A549 (cell line): Measurements from ENCODE around the gene PCNT.

Experiments
- CHD2 ChIP-seq: fragments of 150-350 bp; IDR thresholded peaks from 2 replicates; pipeline ENCODE4 v1.6.1; 2014; ENCODE audit warnings: low read length; ENCODE audit not compliant: partially characterized antibody
- CTCF ChIP-seq: fragments of >200 bp; sonication (Bioruptor Twin); formaldehyde crosslinking; IDR thresholded peaks from 3 replicates; pipeline ENCODE4 v1.5.1; 2016
- JUNB ChIP-seq: fragments of >200 bp; sonication (Bioruptor Twin); formaldehyde crosslinking; IDR thresholded peaks from 2 replicates; pipeline ENCODE4 v1.6.1; 2016
- MAFK ChIP-seq: fragments of 450-650 bp; IDR thresholded peaks from 2 replicates; pipeline ENCODE4 v1.6.1; 2014; ENCODE audit not compliant: partially characterized antibody
- MYC ChIP-seq: IDR thresholded peaks from 2 replicates; pipeline ENCODE4 v1.6.1; 2012; ENCODE audit warnings: mild to moderate bottlenecking, inconsistent platforms, low read length, improper control_type of control experiment, borderline replicate concordance
- POLR2AphosphoS2 ChIP-seq: conservative IDR thresholded peaks from 2 replicates; pipeline ENCODE4 v1.6.1; 2012; ENCODE audit warnings: low read length, improper control_type of control experiment, inconsistent platforms
- SREBF2 ChIP-seq: fragments of 450-650 bp; IDR thresholded peaks from 2 replicates; pipeline ENCODE4 v1.6.1; 2014; ENCODE audit warnings: mild to moderate bottlenecking, moderate library complexity
- ZC3H11A ChIP-seq: fragments of 450-650 bp; IDR thresholded peaks from 2 replicates; pipeline ENCODE4 v1.6.1; 2014; ENCODE audit warnings: antibody characterized with exemption, mild to moderate bottlenecking
- TF ChIP-seq, protein P1 (sequence below): fragments of 450-650 bp; IDR thresholded peaks from 2 replicates; pipeline ENCODE4 v1.6.1; 2014; ENCODE audit warnings: antibody characterized with exemption
- TF ChIP-seq, protein P2 (sequence below): fragments of 200-600 bp; sonication (generic); IDR thresholded peaks from 2 replicates; pipeline ENCODE4 v1.6.1; 2016; ENCODE audit warnings: antibody characterized with exemption, mild to moderate bottlenecking, moderate library complexity

GRCh38 chr21:46371204-46372013 lies 47.5 kb downstream of the PCNT start:
- TF ChIP-seq CTCF: no peak
- TF ChIP-seq, protein P1, sequence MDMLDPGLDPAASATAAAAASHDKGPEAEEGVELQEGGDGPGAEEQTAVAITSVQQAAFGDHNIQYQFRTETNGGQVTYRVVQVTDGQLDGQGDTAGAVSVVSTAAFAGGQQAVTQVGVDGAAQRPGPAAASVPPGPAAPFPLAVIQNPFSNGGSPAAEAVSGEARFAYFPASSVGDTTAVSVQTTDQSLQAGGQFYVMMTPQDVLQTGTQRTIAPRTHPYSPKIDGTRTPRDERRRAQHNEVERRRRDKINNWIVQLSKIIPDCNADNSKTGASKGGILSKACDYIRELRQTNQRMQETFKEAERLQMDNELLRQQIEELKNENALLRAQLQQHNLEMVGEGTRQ: no peak
- TF ChIP-seq SREBF2: no peak
- no peak for TF ChIP-seq POLR2AphosphoS2
- no peak for TF ChIP-seq MAFK
- TF ChIP-seq, protein P2, sequence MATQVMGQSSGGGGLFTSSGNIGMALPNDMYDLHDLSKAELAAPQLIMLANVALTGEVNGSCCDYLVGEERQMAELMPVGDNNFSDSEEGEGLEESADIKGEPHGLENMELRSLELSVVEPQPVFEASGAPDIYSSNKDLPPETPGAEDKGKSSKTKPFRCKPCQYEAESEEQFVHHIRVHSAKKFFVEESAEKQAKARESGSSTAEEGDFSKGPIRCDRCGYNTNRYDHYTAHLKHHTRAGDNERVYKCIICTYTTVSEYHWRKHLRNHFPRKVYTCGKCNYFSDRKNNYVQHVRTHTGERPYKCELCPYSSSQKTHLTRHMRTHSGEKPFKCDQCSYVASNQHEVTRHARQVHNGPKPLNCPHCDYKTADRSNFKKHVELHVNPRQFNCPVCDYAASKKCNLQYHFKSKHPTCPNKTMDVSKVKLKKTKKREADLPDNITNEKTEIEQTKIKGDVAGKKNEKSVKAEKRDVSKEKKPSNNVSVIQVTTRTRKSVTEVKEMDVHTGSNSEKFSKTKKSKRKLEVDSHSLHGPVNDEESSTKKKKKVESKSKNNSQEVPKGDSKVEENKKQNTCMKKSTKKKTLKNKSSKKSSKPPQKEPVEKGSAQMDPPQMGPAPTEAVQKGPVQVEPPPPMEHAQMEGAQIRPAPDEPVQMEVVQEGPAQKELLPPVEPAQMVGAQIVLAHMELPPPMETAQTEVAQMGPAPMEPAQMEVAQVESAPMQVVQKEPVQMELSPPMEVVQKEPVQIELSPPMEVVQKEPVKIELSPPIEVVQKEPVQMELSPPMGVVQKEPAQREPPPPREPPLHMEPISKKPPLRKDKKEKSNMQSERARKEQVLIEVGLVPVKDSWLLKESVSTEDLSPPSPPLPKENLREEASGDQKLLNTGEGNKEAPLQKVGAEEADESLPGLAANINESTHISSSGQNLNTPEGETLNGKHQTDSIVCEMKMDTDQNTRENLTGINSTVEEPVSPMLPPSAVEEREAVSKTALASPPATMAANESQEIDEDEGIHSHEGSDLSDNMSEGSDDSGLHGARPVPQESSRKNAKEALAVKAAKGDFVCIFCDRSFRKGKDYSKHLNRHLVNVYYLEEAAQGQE: no peak
- no peak for TF ChIP-seq CHD2
- TF ChIP-seq JUNB: no peak
- no peak for TF ChIP-seq ZC3H11A
- TF ChIP-seq MYC: no peak
